GM18520 (cell line): Measurements from ENCODE around the gene C8G.

ENCODE experiments used
- ATAC-seq: cut with Tn5 transposase; IDR thresholded peaks from one replicate; pipeline ENCODE4 v1.9.1; 2021; ENCODE audit not compliant: unreplicated experiment

The C8G gene

DNA sequence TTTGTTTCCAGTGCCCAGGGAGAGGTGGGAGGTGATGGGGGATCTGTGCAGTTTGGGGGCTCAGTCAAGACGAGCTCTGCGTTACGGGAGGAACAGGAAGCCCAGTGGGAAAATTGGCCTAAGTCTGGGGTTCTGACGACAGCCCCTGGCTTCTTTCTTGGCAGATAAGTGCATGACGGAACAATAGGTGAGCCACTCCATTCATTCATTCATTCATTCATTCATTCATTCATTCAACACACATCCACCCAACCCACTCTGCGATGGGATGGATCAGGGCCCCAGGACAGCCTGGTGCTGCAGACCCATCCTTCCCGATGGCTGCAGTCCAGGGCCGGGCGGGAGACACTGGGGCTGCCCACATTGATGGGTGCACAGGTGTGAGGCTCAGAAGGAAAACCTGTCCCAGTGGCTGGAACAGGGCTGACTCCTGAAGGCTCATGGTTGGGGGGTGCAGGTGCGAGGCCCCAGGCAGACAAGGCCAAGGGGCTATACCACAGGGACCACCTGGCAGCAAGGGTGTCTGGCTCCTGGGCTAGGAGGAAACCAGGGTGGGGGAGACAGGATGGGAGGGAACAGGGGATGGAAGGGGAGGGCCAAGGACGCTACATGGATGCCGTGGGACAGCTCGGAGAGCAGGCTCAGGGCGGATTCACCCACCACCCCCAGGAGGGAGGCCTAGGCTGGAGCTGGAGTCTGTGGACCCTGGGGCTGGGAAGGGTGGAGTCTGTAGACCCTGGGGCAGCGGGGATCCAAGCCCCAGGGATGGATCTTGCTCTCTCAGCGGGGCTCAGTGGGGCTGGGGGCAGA, 35.8 kb downstream of the C8G start:
- no peak for ATAC-seq

DNA sequence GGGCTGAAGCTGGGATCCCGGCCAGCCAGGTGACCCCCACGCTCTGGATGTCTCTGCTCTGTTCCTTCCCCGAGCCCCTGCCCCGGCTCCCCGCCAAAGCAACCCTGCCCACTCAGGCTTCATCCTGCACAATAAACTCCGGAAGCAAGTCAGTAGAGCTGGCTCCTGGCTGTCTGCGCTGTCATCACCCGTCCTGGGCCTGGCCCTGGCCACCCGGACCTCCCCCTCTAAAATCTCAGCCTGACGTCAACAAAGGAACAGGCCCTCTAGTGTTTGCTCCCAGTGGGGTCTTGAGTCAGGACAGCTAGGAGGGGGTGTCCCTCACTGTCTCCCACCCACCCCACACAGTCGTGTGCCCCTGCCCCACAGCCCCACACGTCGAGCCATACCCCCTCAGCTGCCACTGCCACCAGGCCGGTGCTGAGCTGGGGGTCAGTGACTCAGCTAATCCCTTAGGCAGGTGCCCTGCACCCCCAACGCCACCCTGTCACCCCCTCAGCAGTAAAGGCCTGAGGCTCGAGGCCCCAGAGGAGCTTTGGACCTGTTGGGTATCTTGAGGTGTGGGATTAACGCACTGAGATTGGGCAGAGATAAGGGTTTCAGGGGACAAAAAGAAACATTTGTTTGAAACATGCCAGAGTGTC, 36.7 kb downstream of the C8G start:
- no peak for ATAC-seq

DNA sequence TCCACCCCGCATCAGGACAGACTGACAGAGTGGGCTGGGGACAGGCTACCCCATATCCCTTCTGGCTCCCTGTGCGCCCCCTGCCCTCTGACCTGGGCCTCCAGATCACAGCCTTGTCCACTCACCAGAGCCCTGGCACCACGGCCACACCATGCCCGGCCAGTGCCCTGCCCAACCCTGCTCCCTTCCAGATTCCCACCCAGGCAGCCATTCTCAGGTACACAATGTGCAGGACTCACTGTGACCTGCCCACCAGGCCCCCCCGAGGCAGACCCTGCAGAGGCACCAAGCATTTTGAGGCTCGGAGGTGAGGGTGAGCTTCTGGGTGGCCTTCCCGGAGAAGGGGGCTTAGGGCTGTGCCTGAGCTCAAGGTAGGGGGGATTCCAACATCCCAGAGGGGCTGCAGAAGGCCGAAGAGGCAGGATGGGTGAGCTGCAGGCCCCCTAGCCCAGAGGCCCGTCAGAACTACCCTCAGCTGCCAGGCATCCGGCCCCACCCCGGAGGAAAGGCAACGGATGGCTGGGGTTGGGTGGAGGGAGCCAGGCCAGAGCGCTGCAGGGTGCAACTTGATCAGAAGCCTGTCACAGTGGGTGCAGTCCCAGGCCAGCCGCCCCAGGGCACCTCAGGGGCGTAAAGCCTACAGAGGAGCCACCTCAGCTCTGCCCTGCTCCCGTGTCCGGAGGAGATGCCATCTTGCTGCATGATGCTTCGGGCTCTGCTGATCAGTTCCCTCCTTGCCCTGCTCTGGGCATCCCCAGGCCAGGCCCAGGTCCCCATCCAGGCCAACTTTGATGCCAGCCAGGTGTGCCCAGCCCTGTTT, 37.4 kb downstream of the C8G start, which contains the start of gene LCNL1:
TSS of gene LCNL1 (plus strand) at position 762 of the 820 bp plus-strand sequence. CDS start 594 bp downstream, outside the sequence.
- no peak for ATAC-seq

DNA sequence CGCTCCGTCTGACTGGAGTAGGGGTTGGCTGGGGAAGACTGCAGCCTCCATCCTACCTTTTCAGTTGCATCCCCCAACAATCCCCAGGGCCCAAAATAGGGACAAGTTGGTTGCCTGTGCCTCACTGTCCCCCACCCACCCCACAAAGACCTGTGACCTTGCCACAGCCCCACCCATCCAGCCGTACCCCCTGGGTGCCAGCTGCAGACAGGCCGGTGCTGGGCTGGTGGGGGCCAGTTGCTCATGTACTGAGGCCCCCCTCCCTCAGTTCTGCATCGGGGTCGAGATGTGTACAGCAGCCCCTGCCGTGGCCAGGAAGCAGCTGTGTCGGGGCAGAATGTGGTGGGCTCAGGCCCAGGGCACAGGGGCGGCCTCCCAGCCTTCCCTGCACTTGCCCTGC, 38.1 kb downstream of the C8G start:
- no peak for ATAC-seq

DNA sequence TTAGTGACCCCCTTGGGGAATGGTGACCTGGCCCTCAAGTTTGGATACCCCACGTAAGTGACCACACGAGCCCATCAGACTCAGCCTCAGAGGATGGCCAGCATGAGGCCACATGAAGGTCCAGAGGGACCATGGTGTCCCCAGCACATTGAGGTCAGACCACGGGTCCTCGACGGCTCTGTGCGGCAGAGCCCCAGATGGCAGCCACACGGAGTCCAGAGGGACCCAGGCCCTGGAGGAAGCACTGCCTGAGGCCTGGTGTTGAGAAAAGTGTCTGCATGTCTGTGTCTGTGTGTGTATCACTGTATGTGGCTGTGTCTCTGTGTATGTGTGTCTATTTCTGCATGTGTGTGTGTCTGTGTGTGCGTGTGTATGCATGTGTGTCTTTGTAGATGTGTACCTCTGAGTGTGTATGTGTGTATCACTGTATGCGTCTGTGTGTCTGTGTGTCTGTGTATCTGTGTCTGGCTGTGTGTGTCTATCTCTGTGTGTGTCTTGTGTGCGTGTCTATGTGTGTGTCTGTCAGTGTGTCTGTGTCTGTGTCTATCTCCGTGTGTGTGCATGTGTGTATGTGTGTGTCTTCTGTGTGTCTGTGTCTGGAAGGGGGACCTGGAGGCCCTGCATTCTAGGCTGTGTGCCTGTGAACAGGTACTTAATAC, 38.7 kb downstream of the C8G start:
- ATAC-seq, result no peak

DNA sequence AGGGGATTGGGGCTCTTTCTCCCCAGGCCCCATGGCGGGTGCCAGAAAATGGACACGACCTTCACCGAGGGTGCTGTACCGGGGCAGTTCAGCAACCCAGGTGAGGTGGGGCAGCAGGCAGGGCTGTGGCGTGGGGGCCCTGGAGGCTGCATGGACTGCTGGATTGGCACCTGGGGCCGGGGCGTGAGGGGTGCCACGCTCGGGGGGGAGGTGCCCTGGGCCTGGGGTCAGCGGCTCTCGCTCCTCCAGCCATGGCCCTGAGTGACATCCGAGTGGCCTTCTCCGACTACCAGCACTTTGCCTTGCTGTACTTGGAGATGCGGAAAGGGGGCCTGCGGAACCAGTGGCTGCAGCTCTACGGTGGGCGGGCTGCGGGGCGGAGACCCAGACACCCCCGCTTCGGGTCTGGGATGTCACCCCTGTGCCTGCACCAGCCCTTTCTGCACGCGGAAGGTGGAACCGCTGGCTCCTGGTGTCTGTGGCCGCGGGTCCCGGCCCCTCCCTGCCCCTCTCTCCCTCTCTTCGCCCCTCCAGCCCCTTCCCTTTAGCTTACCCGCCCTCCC, 39.5 kb downstream of the C8G start:
- ATAC-seq, result no peak

DNA sequence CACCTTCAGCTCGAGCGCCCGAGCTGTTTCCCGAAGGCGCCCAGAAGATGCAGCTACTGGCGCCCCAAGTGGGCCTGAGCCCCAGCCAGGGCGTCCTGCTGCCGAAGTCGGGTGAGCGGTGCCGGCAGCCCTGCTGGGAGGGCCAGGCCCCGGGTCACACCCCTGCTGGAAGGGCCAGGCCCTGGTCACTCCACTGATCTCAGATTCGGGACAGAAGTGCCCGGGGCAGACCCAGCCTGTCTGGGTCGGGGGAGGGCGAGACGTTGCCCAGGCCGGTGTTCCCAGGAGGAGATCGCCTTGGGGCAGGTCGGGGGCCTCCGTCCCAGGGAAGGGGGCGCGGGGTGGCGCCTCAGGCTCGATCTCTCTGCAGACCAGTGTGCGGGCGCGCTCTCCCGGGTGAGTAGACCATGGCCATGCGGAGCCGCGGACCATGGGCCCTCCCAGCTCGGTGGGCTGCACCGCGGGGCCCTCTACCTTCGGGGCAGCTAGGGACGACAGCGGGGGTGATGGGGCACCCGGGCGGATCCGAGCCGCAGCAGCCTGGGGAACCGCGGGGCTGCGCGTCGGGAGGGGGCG, 40.1 kb downstream of the C8G start:
- no peak for ATAC-seq

DNA sequence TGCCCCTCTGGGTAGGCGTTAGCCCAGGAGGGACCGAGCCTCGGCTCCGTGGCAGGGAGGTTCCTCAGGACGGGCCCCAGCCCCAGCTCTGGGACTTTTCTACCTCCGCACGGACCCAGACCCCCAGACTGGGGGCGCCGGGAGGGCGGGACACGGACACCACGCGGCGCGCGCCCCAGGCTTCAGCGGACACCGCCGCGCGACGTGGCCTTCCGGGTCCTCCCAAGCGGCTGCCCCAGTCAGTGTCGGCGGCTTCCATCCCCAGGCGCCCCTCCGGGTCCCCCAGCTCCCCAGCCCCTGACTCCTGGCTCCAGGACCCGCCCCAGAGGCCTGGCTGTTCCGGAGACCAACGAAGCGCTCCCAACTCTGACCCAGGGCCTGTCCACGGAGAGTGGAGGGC, 40.8 kb downstream of the C8G start:
- ATAC-seq, result no peak

DNA sequence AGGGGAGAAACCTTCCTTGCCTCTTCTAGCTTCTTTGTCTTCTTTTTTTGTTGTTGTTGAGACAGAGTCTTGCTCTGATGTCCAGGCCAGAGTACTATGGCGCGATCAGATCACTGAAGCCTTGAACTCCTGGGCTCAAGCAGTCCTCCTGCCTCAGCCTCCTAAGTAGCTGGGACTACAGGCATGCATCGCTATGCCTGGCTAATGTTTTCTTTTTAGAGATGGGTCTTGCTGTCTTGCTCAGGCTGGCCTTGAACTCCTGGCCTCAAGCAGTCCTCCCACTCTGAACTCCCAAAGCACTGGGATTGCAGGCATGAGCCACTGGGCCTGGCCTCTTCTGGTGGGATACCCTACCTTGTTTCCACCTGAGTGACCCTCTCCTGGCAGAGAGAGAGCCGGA, 43.8 kb downstream of the C8G start:
- no peak for ATAC-seq

DNA sequence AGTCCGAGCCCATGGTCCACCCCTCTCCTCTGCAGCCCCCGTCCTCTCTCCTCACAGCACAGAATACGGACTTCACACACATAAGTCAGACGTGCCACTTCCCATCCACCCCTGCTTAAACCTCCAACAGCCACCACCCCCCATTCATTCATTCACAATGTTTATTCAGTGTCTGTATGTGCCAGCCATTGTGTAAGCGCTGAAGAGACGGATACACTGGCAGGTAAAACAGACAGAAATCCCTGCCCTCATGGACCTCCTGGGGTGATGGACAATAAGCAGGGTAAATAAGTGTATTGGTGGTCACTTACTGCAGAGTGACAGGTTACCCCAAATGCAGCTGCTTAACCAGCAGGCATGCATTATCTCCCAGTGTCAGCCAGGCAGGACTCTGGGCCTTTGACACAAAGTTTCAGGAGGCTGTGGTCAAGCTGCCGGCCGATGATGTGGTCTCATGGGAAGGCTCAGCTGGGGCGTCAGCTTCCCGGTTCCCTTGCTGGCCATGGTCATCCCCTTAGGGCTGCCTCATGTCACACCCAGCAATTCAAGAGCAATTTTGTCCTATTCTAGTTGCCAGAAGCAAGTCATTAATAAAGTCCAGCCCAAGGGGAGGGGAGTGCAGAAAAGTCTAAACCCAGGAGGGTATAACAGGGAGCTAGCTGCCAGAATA, 45.3 kb downstream of the C8G start:
- no peak for ATAC-seq

DNA sequence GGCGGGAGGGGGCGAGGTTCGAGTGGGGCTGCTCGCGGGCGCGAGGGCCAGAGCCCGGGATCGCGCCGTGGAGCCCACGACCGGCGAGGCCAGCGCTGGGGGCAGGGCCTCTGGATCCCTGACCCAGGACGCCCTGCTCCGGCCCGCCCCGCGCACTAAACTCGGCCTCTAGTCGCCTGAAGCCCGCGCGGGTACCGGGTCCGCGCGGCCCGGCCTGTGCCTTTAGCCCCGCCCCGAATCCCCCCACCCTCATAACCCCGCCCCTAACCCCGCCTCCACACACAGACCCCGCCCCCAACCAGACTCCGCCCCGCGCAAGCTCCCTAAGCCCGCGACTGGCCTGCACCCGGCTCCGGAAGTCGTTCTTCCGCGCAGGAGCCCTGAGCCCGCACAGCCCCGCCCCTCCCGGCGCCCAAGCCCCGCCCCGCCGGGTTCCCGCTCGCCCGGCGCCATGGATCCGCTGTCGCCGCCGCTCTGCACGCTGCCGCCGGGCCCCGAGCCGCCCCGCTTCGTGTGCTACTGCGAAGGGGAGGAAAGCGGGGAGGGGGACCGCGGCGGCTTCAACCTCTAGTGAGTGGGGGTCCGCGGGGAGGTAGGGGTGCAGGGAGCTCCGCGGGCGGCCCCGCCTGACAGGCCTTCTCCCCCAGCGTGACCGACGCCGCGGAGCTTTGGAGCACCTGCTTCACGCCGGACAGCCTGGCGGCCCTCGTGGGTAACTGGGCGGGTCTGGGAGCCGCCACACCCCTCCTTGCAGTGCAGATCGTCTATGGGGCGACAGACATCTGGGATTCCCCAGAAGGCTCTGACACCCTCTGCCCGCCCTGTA, 47.2 kb downstream of the C8G start, which contains the start of gene PAXX:
TSS of gene PAXX (plus strand) at position 430 of the 826 bp plus-strand sequence. CDS start at position 452, 22 bp downstream.
- peak; percentile 59 for ATAC-seq

DNA sequence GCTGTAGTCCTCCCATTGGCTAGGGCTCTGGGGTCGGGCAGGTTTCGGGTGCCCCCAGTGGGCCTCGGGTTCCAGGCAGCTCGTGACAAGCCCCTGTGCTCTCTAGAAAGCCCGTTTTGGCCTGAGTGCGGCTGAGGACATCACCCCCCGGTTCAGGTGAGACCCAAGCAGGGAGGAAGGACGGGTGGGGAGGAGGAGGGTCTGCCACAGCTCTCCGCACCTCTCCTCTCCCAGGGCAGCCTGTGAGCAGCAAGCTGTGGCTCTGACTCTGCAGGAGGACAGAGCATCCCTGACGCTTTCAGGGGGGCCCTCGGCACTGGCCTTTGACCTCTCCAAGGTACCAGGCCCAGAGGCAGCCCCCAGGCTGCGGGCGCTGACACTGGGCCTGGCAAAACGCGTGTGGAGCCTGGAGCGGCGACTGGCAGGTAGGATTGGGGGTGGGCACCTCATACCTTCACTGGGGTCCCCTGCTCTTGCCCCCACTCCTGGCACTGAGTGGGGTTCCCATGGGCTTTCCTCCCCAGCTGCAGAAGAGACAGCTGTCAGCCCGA, 47.9 kb downstream of the C8G start:
- ATAC-seq, result no peak

DNA sequence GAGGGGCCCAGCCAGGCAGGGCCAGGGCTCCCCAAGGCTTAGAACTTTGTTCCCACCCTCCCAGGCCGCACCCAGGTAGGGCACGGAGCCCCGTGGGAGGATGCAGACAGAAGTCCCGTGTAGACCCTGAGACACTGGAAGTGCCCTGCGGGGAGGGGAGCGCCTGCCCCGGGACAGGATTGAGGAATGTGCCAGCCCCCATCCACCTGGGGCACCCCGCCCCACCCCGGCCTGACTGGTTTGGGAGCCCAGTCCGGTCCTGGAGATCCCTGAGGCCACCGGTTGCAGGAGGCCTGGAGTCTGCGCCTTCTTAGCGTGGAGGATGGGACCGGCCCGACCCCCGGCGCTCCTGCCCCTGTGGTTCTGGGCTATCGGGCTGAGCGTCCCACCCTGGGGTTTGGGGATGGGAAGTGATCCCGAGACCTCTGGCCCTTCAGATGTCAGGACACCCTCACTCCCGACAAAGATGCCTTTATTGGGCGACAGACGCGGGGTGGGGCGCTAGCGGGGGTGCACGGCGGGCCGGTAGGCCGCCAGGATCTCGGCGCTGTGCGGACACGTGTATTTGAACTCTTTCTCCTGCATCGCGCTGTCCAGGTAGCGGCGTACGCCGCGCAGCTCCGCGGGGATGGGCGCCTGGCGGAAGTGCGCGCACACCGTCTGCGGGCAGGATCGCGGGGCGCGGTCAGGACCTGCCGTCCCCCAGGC, 49.3 kb downstream of the C8G start:
- ATAC-seq, result no peak

DNA sequence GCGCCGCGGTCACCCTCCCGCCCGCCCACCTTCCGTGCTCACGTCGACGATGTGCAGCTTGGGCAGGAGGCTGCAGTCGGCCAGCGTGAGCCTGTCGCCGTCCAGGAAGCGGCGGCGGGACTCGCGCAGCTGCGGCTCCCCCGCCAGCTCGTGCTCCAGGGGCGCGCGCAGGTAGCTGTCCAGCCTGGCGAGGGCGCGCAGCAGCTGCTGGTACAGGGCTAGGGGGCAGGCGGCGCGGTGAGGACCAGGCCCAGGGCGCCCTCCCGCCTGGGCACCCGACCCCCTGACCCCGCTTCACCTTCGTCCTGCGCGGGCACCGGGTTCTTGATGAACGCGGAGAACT, 49.8 kb downstream of the C8G start:
- ATAC-seq, result no peak

DNA sequence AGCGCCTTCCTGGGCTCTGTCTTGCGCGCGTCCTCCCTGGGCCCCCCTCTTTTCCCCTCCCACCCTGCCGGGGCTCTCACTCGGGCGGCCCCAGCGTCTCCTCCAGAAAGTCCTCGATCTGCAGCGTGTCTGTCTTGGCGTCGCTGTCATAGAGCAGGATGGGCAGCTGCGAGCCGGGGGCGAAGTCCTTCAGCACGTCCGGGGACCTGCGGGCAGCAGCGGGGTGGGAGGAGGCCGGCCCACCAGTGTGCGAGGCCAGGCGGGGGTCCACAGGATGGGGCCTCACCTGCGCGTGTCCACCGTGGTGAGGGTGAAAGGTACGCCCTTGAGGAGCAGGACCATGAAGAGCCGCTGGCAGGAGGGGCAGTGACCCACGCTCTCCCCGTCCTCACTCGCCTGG, 50.3 kb downstream of the C8G start:
- ATAC-seq, result no peak

DNA sequence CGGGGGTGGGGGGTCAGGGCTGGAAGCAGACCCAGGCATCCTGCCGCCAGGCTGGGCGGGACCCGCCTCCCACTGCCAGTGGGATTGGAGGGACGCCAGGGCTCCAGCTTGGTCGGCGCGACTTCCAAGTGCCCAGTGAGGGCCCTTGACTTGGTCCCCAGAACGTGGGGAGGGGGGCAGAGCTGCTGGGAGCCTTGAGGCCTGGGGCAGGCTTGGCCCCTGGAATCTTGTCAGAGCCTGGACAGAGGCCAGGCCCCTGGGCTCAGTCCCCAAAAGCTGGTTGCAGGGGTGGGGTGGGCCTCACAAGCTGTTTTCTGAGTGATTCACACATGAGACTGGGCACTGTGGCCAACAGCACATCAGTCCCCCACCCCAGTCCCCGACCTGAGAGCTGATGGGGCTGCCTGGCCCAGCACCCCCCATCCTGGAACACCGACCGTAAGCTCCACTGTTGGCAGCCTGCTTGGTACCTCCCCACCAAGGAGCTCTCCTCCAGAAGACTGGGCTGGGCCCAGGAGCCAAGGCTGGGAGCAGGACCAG, 50.8 kb downstream of the C8G start:
- no peak for ATAC-seq
